Jurkat, Clone E6-1 (cell line): ENCODE results near the gene DNAH2.
"Not testable (repeated sequence)": the region's sequence is repeated elsewhere in the genome, so short reads cannot be mapped to it uniquely, and the experiment has no call there.

Experiments
- DNase-seq: peaks from one replicate; pipeline ENCODE4 v3.0.0-alpha.2; 2011; ENCODE audit warnings: low read depth, low spot score
- H3K4me3 ChIP-seq: 2 replicates; pipeline ENCODE4 v1.5.1; 2011; ENCODE audit warnings: mild to moderate bottlenecking, low read length, control low read depth, moderate library complexity

DNAH2 gene

GRCh38 chr17:7852919-7853690 lies 135.6 kb downstream of the DNAH2 start:
- no peak for DNase-seq
- no peak overlapping the region for H3K4me3 ChIP-seq

GRCh38 chr17:7853691-7854038 lies 136.1 kb downstream of the DNAH2 start:
- no peak for DNase-seq
- H3K4me3 ChIP-seq, result no peak overlapping the region

- no peak overlapping the region for H3K4me3 ChIP-seq
- no peak for DNase-seq
Observed at GRCh38 chr17:7854078-7854777, 136.7 kb downstream of the DNAH2 start.

DNA sequence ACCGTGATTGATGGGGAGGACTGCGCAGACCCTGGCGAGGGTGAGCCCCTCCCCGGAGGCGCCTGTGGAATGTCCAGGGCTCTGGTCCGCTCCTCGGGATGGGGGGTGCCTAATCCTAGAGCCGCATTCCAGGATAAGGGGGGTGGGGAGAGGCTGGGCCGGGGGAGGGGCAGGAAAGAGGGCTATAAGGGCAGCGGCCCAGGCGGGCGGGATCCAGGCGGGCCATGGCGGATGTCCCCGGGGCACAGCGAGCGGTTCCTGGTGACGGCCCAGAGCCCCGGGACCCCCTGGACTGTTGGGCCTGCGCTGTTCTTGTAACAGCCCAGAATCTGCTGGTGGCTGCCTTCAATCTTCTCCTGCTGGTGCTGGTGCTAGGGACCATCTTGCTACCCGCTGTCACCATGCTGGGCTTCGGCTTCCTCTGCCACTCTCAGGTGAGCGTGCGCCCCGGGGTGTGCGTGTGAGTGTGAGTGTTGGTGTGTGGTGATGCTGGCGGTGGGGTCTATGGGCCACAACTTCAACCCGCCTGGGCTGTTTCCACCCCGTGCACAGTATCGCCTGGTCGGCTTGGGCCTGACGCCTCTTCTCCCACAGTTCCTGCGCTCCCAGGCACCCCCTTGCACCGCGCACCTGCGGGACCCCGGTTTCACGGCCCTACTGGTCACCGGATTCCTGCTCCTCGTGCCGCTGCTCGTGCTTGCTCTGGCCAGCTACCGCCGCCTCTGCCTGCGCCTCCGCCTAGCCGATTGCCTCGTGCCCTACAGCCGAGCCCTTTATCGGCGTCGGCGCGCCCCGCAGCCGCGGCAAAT lies 137.5 kb downstream of the DNAH2 start, which contains the start of gene TMEM88:
TSS of gene TMEM88 (plus strand) at position 216 of the 809 bp plus-strand sequence. CDS start at position 225, 9 bp downstream.
- no peak for DNase-seq
- H3K4me3 ChIP-seq, result peak within 1 kb of the TSS; percentile 93

DNA sequence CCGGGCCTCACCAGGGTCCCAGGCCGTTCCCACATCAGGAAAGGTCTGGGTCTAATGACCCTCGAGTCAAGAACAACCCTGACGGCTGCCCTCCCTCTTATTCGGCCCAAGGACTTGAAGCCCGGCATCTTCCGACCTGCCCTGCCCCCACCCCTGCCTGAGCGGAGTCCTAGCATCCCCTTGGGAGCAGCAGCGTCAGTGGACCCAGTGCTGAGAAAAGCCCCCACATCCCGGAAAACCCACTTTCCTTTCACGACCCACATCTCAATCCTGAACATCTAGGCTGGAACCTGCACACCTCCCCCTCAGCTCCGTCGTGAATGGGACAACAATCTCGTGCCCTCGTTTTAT lies 138.1 kb downstream of the DNAH2 start:
- no peak for DNase-seq
- H3K4me3 ChIP-seq, result peak overlapping the region; percentile 93

DNA sequence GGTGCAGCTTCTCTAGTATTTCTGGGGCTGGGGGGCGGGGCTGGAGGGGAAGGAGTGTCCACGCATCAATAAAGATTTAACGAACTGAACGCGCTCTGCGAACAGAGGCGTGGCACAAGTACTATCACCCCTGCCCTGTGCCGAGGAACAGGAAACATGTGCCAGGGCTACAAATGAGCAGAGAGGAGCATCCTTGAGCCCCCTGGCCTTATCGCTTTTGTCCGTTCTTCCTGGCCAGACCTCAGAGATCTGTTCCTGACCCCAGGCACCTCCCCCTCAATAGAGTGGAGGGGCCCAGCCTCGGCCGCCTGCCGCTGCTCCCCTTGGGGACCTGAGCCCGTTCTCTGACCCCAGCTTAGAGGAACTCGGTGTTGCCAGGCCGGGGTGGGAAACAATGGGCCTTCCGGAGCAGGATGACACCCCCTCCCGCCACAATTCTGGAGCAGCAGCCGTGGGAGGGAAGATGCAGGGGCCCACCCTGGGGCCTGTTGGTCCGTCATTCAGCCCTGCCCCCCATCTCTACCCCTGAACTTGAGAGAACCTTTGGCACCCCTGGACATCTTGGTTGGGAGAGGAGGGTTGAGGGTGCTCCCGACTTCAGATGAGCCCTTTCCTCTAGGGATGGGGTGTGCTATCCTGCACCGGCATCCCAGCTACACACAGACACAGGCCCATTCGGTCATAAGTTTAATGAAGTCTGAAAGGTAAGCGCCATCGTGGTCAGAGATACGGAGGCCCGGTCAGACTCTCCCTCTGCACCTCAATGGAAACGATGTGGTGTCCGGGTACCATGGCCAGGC lies 138.7 kb downstream of the DNAH2 start:
- peak overlapping the region; percentile 93 for H3K4me3 ChIP-seq
- DNase-seq, result no peak

DNA sequence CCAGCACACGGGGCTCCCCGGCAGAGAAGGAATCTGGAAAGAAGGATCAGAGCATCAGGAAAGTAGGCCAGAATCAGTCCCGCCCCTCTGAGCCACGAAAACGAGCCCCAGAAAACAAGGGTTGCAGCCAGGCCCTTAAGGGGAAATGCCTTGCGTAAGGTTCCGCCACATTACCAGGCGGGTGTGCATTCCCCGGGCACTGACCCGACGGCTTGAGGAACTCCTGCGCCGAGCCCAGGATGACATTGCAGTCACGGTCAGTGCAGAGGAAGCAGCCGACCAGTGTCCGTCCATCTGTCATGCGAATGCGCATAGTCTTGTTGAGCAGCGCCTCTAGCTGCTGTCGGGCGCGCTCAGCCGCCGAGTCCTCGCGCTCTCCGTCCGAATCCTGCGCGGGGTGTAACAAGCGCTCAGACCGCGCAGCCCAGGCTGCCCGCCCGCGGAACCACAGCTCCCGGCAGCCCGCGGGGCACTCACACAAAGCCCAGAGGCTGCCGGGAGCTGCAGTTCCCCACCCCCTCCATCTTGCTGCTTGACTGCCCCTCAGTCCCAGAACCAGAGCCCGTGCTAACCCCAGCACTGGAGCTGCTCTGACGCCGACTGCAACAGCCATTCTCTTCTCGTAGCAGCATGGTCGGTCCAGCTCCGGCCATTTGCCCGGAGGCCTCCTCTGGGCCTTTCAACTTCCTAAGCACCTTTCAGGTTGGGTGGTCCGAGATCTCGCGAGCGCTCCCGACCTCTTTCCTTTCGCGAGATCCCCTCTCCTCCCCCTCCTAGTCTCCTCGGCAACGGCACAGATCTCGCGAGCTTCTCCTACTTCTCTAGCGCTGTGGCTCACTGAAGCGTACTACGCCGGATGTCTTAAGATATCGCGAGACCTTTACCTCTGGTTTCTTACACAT lies 139.5 kb downstream of the DNAH2 start, which contains the start of gene NAA38:
TSS of gene NAA38 (minus strand) at position 749 of the 902 bp plus-strand sequence. CDS start at position 653, 96 bp downstream.
- H3K4me3 ChIP-seq, result peak within 1 kb of the TSS; percentile 93
- DNase-seq, result peak; percentile 99

GRCh38 chr17:7857713-7858521 lies 140.4 kb downstream of the DNAH2 start, which contains the start of gene CYB5D1:
Gene CYB5D1 (plus strand): TSS chr17:7858003. CDS start chr17:7858135, 132 bp downstream.
- DNase-seq, result peak; percentile 92
- H3K4me3 ChIP-seq, result peak within 1 kb of the TSS; percentile 93

GRCh38 chr17:7858522-7858810 lies 140.9 kb downstream of the DNAH2 start:
- no peak for DNase-seq
- peak overlapping the region; percentile 93 for H3K4me3 ChIP-seq

- H3K4me3 ChIP-seq, result peak overlapping the region; percentile 93; the same call in 1 of the 2 replicates
- DNase-seq, result no peak
Observed at GRCh38 chr17:7859028-7859427, 141.5 kb downstream of the DNAH2 start.

GRCh38 chr17:7862692-7863437 lies 145.3 kb downstream of the DNAH2 start:
- no peak for DNase-seq
- no peak overlapping the region for H3K4me3 ChIP-seq

- H3K4me3 ChIP-seq, DNase-seq: not testable (repeated sequence)
Observed at GRCh38 chr17:7864384-7864783, 146.8 kb downstream of the DNAH2 start.

GRCh38 chr17:7864995-7865650 lies 147.6 kb downstream of the DNAH2 start:
- DNase-seq, result no peak
- H3K4me3 ChIP-seq, result no peak overlapping the region

GRCh38 chr17:7867881-7868329 lies 150.4 kb downstream of the DNAH2 start:
- H3K4me3 ChIP-seq, result no peak overlapping the region
- DNase-seq, result no peak

GRCh38 chr17:7873051-7873450 lies 155.5 kb downstream of the DNAH2 start:
- no peak overlapping the region for H3K4me3 ChIP-seq
- DNase-seq, result no peak

DNA sequence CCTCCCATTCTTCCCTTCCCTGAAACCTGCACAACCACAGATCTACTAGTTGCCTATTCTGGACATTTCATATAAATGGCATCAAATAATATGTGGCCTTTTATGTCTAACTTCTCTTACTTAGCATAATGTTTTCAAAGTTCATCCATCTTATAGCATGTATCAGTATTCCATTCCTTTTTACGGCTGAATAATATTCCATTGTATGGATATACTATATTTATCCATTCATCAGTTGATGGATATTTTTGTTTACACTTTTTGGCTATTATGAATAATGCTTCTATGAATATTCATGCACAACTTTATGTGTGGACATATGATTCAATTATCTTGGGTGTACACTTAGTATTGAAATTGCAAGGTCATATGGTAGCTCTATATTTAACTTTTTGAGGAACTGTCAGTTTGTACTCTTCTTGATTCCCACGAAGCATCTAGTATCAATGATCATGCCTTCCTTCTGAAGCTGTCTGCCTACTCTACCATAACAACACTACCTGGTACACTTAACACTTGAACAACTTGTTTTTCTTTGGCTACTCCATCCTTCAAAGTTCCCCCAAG lies 158.3 kb downstream of the DNAH2 start:
- H3K4me3 ChIP-seq, result no peak overlapping the region
- no peak for DNase-seq
